A549 treated with AZD9567 at 1 μM for 4 hours (cell line): Measurements from ENCODE around the gene TP53RK. TPM values are rescaled to one million over a fixed set of nuclear protein-coding genes. Genes with fewer than 3 reads are reported as not detected.

ENCODE experiments used
- total RNA-seq: library from RNA; stranded (reverse); fragments of 200-300 nt; extraction: Qiagen RNA extraction; gene quantifications from 5 replicates; pipeline ENCODE4 v1.2.3, GENCODE V29; 2022; ENCODE audit not compliant: insufficient read depth

The TP53RK gene
- total RNA-seq = 8.6 to 14.8 TPM (median 13.8 TPM) in 5 replicates

GRCh38 chr20:46689082-46689753 is at the start of gene TP53RK:
TSS of gene TP53RK (minus strand) at chr20:46689444. CDS start at chr20:46689414, 30 bp downstream.

GRCh38 chr20:46709459-46710152 is 20.4 kb upstream of the TP53RK start, which contains the start of gene SLC2A10:
TSS of gene SLC2A10 (plus strand) at chr20:46709649. CDS start at chr20:46709737, 88 bp downstream.

GRCh38 chr20:46651091-46651962 is 37.9 kb downstream of the TP53RK start, which contains the start of gene SLC13A3:
TSS of gene SLC13A3 (minus strand) at chr20:46651459. CDS start at chr20:46651421, 38 bp downstream.

Other genes with a start within 250 kb of the TP53RK start
- gene ZNF334, start 175.9 kb downstream of the TP53RK start, total RNA-seq = not detected in 5 replicates
- not detected in 5 replicates for gene OCSTAMP, start 138.8 kb downstream of the TP53RK start, total RNA-seq
- gene SLC13A3, start 38.0 kb downstream of the TP53RK start, total RNA-seq = 0.03 to 0.11 TPM (median 0.05 TPM) in 3 of 5 replicates, not detected in the others
- not detected in 5 replicates for gene SLC2A10, start 20.2 kb upstream of the TP53RK start, total RNA-seq
- 1.5 to 2.5 TPM (median 2.1 TPM) in 5 replicates for gene EYA2, start 205.4 kb upstream of the TP53RK start, total RNA-seq